ENCODE results near the gene RFX2. TPM values are rescaled to one million over a fixed set of nuclear protein-coding genes. Genes with fewer than 3 reads are reported as not detected.

Gene RFX2
- total RNA-seq, 2 experiments from 2014 or later, result 9.0 to 10.4 TPM

- POLR2A ChIA-PET, result no interaction called here
- Mint-ChIP-seq H3K27me3 (no peaks in the 10 kb centered on the region), H3K9me3 (no peaks in the 10 kb centered on the region), H3K27ac (peak overlapping the region; percentile 60), H3K4me1 (peaks cover 13% of the 10 kb centered on the region), H3K4me3 (peak overlapping the region; percentile 44), H3K36me3 (ENCODE audit: low read depth) (peaks cover 3% of the 10 kb centered on the region)
- DNase-seq, result peak; percentile 54
- CTCF ChIA-PET, result interaction anchor here (1.0 to 2.5 kb wide), 4 partner anchors 13 to 118 kb away, joined by 3 to 10 read pairs (median 4); no protein-coding TSS in a partner anchor
Measured at GRCh38 chr19:6100284-6100915, 9.9 kb downstream of the RFX2 start.

GRCh38 chr19:6099599-6099998, 10.7 kb downstream of the RFX2 start:
- ChIA-PET CTCF (interaction anchor here (1.1 to 2.5 kb wide), 4 partner anchors 12 to 119 kb away, joined by 3 to 10 read pairs (median 4); no protein-coding TSS in a partner anchor), POLR2A (interaction anchor here (1.5 kb wide), 1 partner anchor 11 kb away, joined by 4 read pairs; no protein-coding TSS in a partner anchor)
- DNase-seq, result no peak
- Mint-ChIP-seq H3K36me3 (ENCODE audit: low read depth) (peaks cover 3% of the 10 kb centered on the region), H3K27ac (no peak overlapping the region), H3K27me3 (no peaks in the 10 kb centered on the region), H3K4me3 (no peak overlapping the region), H3K9me3 (no peaks in the 10 kb centered on the region), H3K4me1 (peaks cover 13% of the 10 kb centered on the region)

GRCh38 chr19:6099033-6099432, 11.3 kb downstream of the RFX2 start:
- Mint-ChIP-seq H3K4me3 (no peak overlapping the region), H3K36me3 (ENCODE audit: low read depth) (peaks cover 3% of the 10 kb centered on the region), H3K27ac (no peak overlapping the region), H3K27me3 (no peaks in the 10 kb centered on the region), H3K9me3 (no peaks in the 10 kb centered on the region), H3K4me1 (peaks cover 13% of the 10 kb centered on the region)
- no peak for DNase-seq
- ChIA-PET POLR2A (interaction anchor here (1.5 kb wide), 1 partner anchor 12 kb away, joined by 4 read pairs; no protein-coding TSS in a partner anchor), CTCF (interaction anchor here (0.6 to 2.5 kb wide), 5 partner anchors 12 to 193 kb away, joined by 3 to 10 read pairs (median 4); no protein-coding TSS in a partner anchor)

GRCh38 chr19:6098574-6098973, 11.7 kb downstream of the RFX2 start:
- H3K9me3 Mint-ChIP-seq, result no peaks in the 10 kb centered on the region
- CTCF ChIA-PET, result interaction anchor here (0.6 to 2.5 kb wide), 4 partner anchors 25 to 192 kb away, joined by 3 to 10 read pairs (median 4); no protein-coding TSS in a partner anchor
- no peak overlapping the region for H3K27ac Mint-ChIP-seq
- POLR2A ChIA-PET, result interaction anchor here (1.5 kb wide), 1 partner anchor 12 kb away, joined by 4 read pairs; no protein-coding TSS in a partner anchor
- H3K4me1 Mint-ChIP-seq, result peaks cover 13% of the 10 kb centered on the region
- no peak for DNase-seq
- no peak overlapping the region for H3K4me3 Mint-ChIP-seq
- H3K27me3 Mint-ChIP-seq, result no peaks in the 10 kb centered on the region
- peaks cover 3% of the 10 kb centered on the region for H3K36me3 Mint-ChIP-seq (ENCODE audit: low read depth)

- H3K4me1 Mint-ChIP-seq, result peaks cover 13% of the 10 kb centered on the region
- CTCF ChIA-PET, result interaction anchor here (0.6 to 2.5 kb wide), 3 partner anchors 25 to 49 kb away, joined by 3 to 10 read pairs (median 5); no protein-coding TSS in a partner anchor
- no peaks in the 10 kb centered on the region for H3K9me3 Mint-ChIP-seq
- no peak for DNase-seq
- no peak overlapping the region for H3K27ac Mint-ChIP-seq
- H3K27me3 Mint-ChIP-seq, result no peaks in the 10 kb centered on the region
- H3K4me3 Mint-ChIP-seq, result no peak overlapping the region
- POLR2A ChIA-PET, result no interaction called here
- H3K36me3 Mint-ChIP-seq (ENCODE audit: low read depth), result peaks cover 3% of the 10 kb centered on the region
Measured at GRCh38 chr19:6097911-6098310, 12.4 kb downstream of the RFX2 start.

GRCh38 chr19:6095760-6096159, 14.5 kb downstream of the RFX2 start:
- CTCF ChIA-PET, result no interaction called here
- POLR2A ChIA-PET, result no interaction called here

GRCh38 chr19:6092329-6093286, 17.7 kb downstream of the RFX2 start:
- Mint-ChIP-seq H3K36me3 (ENCODE audit: low read depth) (no peaks in the 10 kb centered on the region), H3K27ac (no peak overlapping the region), H3K9me3 (no peaks in the 10 kb centered on the region), H3K27me3 (peaks cover 2% of the 10 kb centered on the region), H3K4me3 (no peak overlapping the region), H3K4me1 (peaks cover 7% of the 10 kb centered on the region)
- ChIA-PET CTCF (no interaction called here), POLR2A (no interaction called here)
- no peak for DNase-seq

More at GRCh38 chr19:6095760-6096159, 14.5 kb downstream of the RFX2 start:
- Mint-ChIP-seq H3K27ac (no peak overlapping the region), H3K9me3 (no peaks in the 10 kb centered on the region), H3K4me3 (no peak overlapping the region), H3K27me3 (no peaks in the 10 kb centered on the region), H3K4me1 (peaks cover 7% of the 10 kb centered on the region), H3K36me3 (ENCODE audit: low read depth) (peaks cover 3% of the 10 kb centered on the region)
- DNase-seq, result no peak

GRCh38 chr19:6091771-6092291, 18.5 kb downstream of the RFX2 start:
- ChIA-PET CTCF (no interaction called here), POLR2A (no interaction called here)
- Mint-ChIP-seq H3K36me3 (ENCODE audit: low read depth) (no peaks in the 10 kb centered on the region), H3K27me3 (peaks cover 2% of the 10 kb centered on the region), H3K9me3 (no peaks in the 10 kb centered on the region), H3K4me1 (peaks cover 15% of the 10 kb centered on the region), H3K4me3 (no peak overlapping the region), H3K27ac (no peak overlapping the region)
- DNase-seq, result no peak

- H3K27me3 Mint-ChIP-seq, result peaks cover 2% of the 10 kb centered on the region
- H3K4me3 Mint-ChIP-seq, result no peak overlapping the region
- no peaks in the 10 kb centered on the region for H3K9me3 Mint-ChIP-seq
- ChIA-PET POLR2A (interaction anchor here (1.4 kb wide), 1 partner anchor 28 kb away, joined by 3 read pairs; no protein-coding TSS in a partner anchor), CTCF (no interaction called here)
- H3K27ac Mint-ChIP-seq, result no peak overlapping the region
- peaks cover 20% of the 10 kb centered on the region for H3K4me1 Mint-ChIP-seq
- no peak for DNase-seq
- H3K36me3 Mint-ChIP-seq (ENCODE audit: low read depth), result no peaks in the 10 kb centered on the region
Measured at GRCh38 chr19:6090634-6091033, 19.7 kb downstream of the RFX2 start.

- POLR2A ChIA-PET, result no interaction called here
Measured at GRCh38 chr19:6088602-6089049, 21.7 kb downstream of the RFX2 start.

GRCh38 chr19:6087074-6087571, 23.2 kb downstream of the RFX2 start:
- CTCF ChIA-PET, result interaction anchor here (1.6 kb wide), 1 partner anchor 13 kb away, joined by 4 read pairs; no protein-coding TSS in a partner anchor
- Mint-ChIP-seq H3K27me3 (peaks cover 2% of the 10 kb centered on the region), H3K36me3 (ENCODE audit: low read depth) (no peaks in the 10 kb centered on the region), H3K27ac (no peak overlapping the region), H3K4me1 (peaks cover 20% of the 10 kb centered on the region), H3K9me3 (no peaks in the 10 kb centered on the region), H3K4me3 (no peak overlapping the region)
- POLR2A ChIA-PET, result interaction anchor here (0.5 to 1.2 kb wide), 3 partner anchors 22 to 28 kb away, joined by 3 to 4 read pairs (median 3); no protein-coding TSS in a partner anchor
- DNase-seq, result no peak

More at GRCh38 chr19:6088602-6089049, 21.7 kb downstream of the RFX2 start:
- H3K4me3 Mint-ChIP-seq, result no peak overlapping the region
- no peak overlapping the region for H3K27ac Mint-ChIP-seq
- CTCF ChIA-PET, result no interaction called here
- DNase-seq, result no peak
- peaks cover 2% of the 10 kb centered on the region for H3K27me3 Mint-ChIP-seq
- no peaks in the 10 kb centered on the region for H3K36me3 Mint-ChIP-seq (ENCODE audit: low read depth)
- peaks cover 20% of the 10 kb centered on the region for H3K4me1 Mint-ChIP-seq
- no peaks in the 10 kb centered on the region for H3K9me3 Mint-ChIP-seq

- CTCF ChIA-PET, result interaction anchor here (0.7 to 1.6 kb wide), 2 partner anchors 13 to 37 kb away, joined by 4 to 6 read pairs; no protein-coding TSS in a partner anchor
- H3K27ac Mint-ChIP-seq, result no peak overlapping the region
- no peaks in the 10 kb centered on the region for H3K9me3 Mint-ChIP-seq
- POLR2A ChIA-PET, result interaction anchor here (0.5 to 1.2 kb wide), 2 partner anchors 24 to 29 kb away, joined by 3 to 4 read pairs; no protein-coding TSS in a partner anchor
- H3K4me3 Mint-ChIP-seq, result no peak overlapping the region
- no peak for DNase-seq
- peaks cover 2% of the 10 kb centered on the region for H3K27me3 Mint-ChIP-seq
- H3K4me1 Mint-ChIP-seq, result peaks cover 20% of the 10 kb centered on the region
- no peaks in the 10 kb centered on the region for H3K36me3 Mint-ChIP-seq (ENCODE audit: low read depth)
Measured at GRCh38 chr19:6086068-6086788, 24.1 kb downstream of the RFX2 start.

Measured in activated CD4-positive, alpha-beta memory T cell treated with anti-CD3 and anti-CD28 coated beads, Interleukin-2, amount 10 ng/mL, durations not matched to agents 7 days and 5 days (primary cell).